Measurements from ENCODE around the gene PPDPF.

The PPDPF gene

DNA sequence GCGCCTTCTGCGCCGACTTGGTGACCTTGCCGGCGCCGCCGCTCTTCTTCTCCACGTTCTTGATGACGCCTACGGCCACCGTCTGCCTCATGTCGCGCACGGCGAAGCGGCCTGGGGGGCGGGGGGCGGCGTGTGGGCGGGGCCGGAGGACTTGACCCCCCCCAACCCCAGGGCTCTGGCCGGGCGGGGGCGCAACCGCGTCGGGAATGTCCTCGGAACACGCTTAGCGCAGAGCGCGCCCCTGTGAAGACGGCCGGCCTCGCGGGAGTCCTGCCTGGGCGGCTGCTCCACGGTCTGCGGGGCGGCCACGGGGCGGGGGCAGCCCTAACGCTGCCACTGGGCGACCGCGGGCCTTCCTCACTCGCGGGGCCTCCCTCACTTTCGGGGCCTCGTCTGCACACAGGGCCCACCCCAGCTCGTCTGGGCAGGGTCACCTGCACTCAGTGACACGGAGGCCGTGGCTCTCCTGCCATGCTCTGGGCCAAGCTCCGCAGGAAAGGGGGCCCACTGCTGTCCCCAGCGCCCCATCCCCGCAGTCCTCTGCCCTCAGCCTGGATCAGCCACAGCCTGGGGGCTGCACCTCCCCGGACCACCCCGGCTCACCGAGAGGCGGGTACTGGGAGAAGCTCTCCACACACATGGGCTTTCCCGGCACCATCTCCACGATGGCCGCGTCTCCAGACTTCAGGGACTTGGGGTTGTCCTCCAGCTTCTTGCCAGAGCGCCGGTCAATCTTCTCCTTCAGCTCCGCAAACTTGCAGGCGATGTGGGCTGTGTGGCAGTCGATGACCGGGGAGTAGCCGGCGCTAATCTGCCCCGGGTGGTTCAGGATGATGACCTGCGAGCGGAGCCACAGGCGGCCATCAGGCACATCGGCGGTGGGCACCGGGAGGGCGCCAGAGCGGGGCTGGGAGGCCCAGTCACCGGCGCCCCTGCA lies 32.0 kb upstream of the PPDPF start:
- DNase-seq: no peak

DNA sequence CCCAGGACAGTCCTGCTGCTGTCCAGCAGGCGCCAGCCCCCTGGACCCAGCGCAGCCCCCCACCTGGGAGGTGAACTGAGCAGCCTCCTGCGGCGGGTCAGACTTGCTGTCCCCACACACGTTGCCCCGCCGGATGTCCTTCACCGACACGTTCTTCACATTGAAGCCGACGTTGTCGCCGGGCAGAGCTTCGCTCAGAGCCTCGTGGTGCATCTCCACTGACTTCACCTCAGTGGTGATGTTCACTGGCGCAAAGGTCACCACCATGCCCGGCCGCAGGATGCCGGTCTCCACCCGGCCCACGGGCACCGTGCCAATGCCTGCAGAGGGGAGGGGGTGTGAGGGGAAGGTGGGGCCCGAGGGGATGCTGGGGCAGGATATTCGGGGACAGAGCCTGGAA lies 30.1 kb upstream of the PPDPF start:
- no peak for DNase-seq

- DNase-seq: no peak
Observed at GRCh38 chr20:63491078-63491477, 29.5 kb upstream of the PPDPF start.

DNA sequence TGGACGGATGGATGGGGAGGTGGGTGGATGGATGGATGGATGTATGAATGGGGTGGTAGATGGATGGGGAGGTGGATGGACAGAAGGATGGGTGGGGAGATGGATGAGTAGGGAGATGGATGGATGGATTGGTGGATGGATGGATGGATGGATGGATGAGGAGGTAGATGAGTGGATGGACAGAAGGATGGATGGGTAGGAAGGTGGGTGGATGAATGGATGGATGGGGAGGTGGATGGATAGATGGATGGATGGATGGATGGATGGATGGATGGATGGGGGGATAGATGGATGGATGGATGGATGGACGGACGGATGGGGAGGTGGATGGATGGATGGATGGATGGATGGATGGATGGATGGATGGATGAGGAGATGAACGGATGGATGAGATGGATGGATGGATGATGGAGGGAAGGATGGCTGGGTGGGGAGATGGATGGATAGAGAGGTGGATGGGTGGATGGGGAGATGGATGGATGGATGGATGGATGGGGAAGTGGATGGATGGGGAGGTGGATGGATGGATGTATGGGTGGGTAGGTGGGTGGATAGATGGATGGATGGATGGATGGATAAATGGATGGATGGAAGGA lies 28.8 kb upstream of the PPDPF start:
- no peak for DNase-seq

DNA sequence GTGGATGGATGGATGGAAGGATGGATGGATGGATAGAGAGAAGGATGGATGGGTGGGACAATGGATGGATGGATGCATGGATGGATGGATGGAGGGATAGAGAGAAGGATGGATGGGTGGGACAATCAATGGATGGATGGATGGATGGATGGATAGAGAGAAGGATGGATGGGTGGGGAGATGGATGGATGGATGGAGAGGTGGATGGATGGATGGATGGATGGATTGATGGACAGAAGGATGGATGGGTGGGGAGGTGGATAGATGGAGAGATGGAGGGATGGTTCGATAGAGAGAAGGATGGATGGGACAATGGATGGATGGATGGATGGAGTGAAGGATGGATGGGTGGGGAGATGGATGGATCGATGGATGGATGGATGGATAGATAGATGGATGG lies 28.0 kb upstream of the PPDPF start:
- no peak for DNase-seq

DNA sequence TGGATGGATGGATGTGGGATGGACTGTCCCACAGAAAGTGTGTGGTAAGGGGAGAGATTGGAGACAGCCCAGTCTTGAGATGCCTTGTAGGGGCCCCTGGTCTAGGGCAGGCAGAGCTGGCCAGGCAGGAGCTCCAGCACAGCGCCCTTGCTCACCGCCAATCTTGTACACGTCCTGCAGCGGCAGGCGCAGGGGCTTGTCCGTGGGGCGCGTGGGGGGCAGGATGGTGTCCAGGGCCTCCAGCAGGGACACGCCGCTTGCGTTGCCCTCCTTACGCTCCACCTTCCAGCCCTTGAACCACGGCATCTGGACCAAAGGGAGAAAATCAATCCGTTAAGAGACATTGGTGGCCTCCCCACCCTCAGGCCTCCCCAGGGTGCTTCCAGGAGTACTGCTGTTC lies 27.6 kb upstream of the PPDPF start:
- DNase-seq: no peak

DNA sequence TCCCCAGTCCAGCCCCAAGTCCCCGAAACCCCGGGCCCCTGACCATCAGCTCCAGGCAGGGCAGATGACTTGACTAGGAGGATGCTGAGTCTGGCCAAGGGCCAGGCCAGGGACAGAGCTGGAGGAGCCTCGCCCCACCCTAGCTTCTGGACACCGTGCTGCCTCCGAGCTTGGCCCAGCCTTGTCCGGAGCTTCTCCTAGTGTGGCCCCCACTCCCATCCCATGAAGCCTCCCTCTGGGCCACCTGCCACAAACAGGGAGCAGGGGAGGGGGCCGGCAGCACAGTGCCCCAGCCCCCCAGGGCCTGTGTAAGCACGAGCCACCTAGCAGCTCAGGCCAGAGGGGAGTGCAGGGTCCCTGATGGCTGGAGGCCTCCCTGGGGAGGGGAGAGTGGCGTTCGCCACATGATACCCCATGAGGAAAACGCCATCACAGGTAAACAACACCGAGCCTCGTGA lies 27.0 kb upstream of the PPDPF start:
- no peak for DNase-seq

- no peak for DNase-seq
Observed at GRCh38 chr20:63494084-63494419, 26.5 kb upstream of the PPDPF start.

GRCh38 chr20:63494420-63495166 lies 26.0 kb upstream of the PPDPF start:
- no peak for DNase-seq

DNA sequence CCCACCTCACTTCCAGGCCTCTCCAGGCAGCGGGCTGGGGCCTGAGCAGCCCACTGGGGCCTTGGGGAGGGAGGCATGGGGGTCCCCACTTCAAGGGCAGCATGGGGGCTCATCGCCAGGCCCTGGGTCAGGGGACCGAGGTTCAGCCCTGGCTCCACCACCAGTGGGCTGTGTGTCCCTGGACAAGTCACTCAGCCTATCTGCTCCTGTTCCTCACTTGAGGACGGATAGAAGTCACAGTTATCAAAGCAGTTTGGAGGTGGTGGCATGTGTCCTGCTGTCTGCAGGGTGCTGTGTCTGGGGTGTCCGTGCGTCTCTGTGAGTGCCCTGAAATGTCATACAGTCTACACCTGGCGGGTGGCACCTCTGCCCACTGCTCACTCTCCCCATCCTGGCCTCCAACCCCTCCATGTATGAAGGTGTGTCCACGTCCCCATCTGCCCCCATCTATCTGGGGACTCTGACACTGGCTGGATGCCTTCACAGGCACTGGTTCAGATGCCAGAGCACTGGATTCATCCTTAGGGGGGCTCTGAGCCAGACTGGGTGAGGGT lies 25.3 kb upstream of the PPDPF start:
- DNase-seq: no peak

- DNase-seq: no peak
Observed at GRCh38 chr20:63495741-63496595, 24.6 kb upstream of the PPDPF start.

DNA sequence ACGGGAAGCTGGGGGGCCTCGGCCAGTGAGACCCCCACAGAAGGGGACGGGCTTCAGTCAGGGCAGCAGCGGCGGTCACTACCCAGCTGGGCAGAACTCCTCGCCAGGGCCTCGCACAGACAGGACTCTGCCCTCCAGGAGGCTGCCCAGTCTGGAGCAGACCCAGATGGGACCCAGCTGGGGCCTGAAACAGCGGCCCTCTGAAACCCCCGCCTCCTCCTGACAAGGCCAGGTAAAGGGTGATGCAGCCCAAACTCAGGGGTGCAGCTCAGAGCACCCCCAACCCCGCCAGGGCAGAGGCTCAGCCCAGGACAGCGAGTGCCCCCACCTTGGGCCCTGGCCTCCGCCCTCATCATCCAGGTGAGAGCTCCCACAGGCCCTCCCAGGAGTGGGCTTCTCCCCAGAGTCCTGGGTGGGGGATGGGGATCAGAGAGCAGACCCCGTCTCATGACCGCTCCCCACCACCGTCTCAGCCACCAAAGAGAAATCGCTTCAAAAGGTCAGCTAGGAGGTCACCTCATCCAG lies 23.9 kb upstream of the PPDPF start:
- DNase-seq: no peak

- DNase-seq: no peak
Observed at GRCh38 chr20:63497138-63497945, 23.2 kb upstream of the PPDPF start.

GRCh38 chr20:63497946-63498935 lies 22.3 kb upstream of the PPDPF start:
- DNase-seq: no peak

- DNase-seq: no peak
Observed at GRCh38 chr20:63498960-63499337, 21.6 kb upstream of the PPDPF start, which contains the start of gene EEF1A2. Gene EEF1A2, minus strand, starts transcription at chr20:63499083. Its CDS starts 1,320 bp downstream, at chr20:63497763.

DNA sequence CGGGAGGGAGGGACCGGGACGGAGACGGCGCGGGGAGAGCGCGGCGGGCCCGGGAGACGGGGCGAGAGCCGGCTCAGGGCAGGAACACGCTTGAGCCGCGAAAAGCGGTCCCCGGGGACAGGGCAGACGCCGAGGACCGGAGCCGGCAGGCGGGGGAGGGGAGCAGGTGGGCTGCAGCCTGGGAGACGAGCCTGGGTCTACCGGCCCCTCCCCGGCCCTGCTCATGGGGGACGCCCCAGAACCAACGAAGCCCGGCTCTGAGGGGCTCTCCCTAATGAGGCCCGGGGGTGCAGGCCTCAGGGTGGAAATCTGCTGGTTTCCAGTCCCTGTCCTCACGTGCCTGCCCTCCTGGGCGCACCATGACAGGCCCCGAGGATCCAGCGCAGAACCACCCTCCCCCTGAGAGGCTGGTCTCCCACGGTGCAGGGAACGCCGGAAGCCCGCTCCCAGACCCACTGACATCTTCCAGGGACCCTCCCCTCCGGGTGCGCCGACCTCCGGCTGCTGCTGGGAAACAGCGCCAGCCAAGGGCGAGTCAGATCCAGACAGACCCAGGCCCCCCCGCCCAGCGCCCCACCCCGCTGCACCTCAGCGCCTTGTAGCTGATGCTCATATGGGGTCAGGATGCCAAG lies 21.1 kb upstream of the PPDPF start:
- no peak for DNase-seq

GRCh38 chr20:63500151-63500901 lies 20.2 kb upstream of the PPDPF start:
- DNase-seq: no peak

Data from NCI-H2107 (cell line).